ENCODE measurements around the gene NR6A1. TPM values are rescaled to one million over a fixed set of nuclear protein-coding genes. Genes with fewer than 3 reads are reported as not detected.

Gene NR6A1
- total RNA-seq, 1 experiment from 2014 or later: 164 TPM

GRCh38 chr9:124514125-124514524 is 257.0 kb downstream of the NR6A1 start:
- Mint-ChIP-seq H3K36me3 (peaks cover 8% of the 10 kb centered on the region), H3K4me1 (peaks cover 18% of the 10 kb centered on the region), H3K27ac (no peak overlapping the region), H3K9me3 (no peaks in the 10 kb centered on the region), H3K4me3 (no peak overlapping the region), H3K27me3 (ENCODE audit: low read depth) (no peaks in the 10 kb centered on the region)
- no peak for DNase-seq (ENCODE audit: low spot score)
- POLR2A ChIA-PET: no interaction called here
- TF ChIP-seq ZNF138 (CRISPR knock-in tag; conservative IDR thresholded peaks at IDR 0.05) (no peak), TEAD1 (CRISPR knock-in tag; IDR thresholded peaks at IDR 0.05) (no peak), GTF2I (CRISPR knock-in tag; conservative IDR thresholded peaks at IDR 0.05) (no peak), ZNF416 (CRISPR knock-in tag; IDR thresholded peaks at IDR 0.05) (no peak), ZNF263 (CRISPR knock-in tag; IDR thresholded peaks at IDR 0.05; ENCODE audit: low read depth) (no peak), ZNF396 (CRISPR knock-in tag; IDR thresholded peaks at IDR 0.05; ENCODE audit: borderline replicate concordance) (no peak), ZNF423 (CRISPR knock-in tag; IDR thresholded peaks at IDR 0.05) (no peak), ZNF121 (CRISPR knock-in tag; IDR thresholded peaks at IDR 0.05) (no peak), ATF1 (CRISPR knock-in tag; IDR thresholded peaks at IDR 0.05) (no peak), JUN (CRISPR knock-in tag; IDR thresholded peaks at IDR 0.05) (no peak), OVOL2 (CRISPR knock-in tag; IDR thresholded peaks at IDR 0.05; ENCODE audit: borderline replicate concordance) (no peak), TP53 (CRISPR knock-in tag; IDR thresholded peaks at IDR 0.05) (no peak), ZNF219 (CRISPR knock-in tag; IDR thresholded peaks at IDR 0.05; ENCODE audit: borderline replicate concordance) (no peak), SP1 (CRISPR knock-in tag; conservative IDR thresholded peaks at IDR 0.05) (no peak)
- TF ChIP-seq, protein P1, sequence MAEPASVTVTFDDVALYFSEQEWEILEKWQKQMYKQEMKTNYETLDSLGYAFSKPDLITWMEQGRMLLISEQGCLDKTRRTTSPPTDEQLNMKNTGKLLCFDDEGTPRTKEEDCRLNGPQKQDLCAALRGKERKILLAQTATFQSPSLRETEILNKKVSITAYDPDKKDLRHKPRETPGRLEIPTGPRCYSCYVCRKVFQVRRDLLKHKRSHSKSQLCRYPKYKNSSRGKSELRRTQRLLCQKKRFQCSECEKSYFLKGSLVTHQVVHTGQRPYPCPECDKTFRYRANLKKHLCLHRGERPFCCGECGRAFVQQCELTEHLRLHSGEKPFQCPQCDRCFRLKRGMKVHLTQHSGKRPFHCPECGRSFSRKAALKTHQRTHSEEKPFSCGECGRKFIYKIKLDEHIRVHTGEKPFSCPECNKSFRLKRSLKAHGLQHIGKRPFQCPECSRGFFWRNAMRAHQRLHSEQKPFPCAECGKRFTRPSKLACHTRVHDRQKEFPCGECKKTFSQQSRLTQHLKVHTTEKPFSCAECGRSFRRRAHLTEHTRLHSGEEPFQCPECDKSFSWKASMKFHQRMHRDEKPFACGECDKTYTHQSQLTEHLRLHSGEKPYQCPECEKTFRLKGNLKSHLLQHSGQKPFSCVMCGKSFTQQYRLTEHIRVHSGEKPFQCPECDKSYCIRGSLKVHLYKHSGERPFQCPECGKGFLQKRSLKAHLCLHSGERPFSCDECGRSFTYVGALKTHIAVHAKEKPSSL (CRISPR knock-in tag; conservative IDR thresholded peaks at IDR 0.05): no peak
- TF ChIP-seq, protein P2, sequence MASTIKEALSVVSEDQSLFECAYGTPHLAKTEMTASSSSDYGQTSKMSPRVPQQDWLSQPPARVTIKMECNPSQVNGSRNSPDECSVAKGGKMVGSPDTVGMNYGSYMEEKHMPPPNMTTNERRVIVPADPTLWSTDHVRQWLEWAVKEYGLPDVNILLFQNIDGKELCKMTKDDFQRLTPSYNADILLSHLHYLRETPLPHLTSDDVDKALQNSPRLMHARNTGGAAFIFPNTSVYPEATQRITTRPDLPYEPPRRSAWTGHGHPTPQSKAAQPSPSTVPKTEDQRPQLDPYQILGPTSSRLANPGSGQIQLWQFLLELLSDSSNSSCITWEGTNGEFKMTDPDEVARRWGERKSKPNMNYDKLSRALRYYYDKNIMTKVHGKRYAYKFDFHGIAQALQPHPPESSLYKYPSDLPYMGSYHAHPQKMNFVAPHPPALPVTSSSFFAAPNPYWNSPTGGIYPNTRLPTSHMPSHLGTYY (CRISPR knock-in tag; IDR thresholded peaks at IDR 0.05): no peak
- ATAC-seq: no peak
- CTCF ChIA-PET: interaction anchor here (0.5 to 5.6 kb wide), 2 partner anchors 22 to 78 kb away, joined by 3 to 37 read pairs; no protein-coding TSS in a partner anchor

DNA sequence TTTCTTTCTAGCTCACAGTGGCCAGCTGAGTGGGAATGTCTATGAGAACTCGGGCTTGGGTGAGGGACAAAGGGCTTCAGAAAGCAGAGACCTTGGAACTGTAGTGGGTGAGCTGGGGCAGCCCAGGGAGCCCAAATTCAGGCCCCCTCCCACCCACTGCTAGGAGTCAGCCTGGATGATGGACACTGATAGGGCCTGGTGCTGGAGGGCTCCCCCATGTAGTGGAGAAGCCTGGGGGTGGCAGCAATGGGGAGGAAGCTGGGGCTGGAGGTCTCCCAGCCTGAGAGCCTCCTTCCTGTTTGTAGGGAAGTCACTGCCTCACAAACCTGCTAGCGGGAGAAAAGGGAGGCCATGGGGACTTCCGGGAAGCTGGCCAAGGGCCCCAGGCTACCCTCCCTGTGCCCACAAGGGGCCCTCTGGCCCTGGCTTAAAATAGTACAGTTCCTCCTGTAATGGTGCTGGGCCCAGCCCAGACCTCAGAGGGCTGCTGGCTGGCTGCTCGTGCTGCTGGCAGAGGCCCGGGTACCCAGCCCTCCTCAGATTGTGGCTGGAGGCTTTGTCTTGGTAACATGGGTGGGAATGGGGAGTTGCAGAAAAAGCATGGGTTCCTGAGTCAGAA is 257.6 kb downstream of the NR6A1 start:
- TF ChIP-seq SMAD3 (CRISPR knock-in tag; IDR thresholded peaks at IDR 0.05; ENCODE audit: borderline replicate concordance): no peak
- TF ChIP-seq EMX1 (CRISPR knock-in tag; IDR thresholded peaks at IDR 0.05): no peak
- TF ChIP-seq, protein P3, sequence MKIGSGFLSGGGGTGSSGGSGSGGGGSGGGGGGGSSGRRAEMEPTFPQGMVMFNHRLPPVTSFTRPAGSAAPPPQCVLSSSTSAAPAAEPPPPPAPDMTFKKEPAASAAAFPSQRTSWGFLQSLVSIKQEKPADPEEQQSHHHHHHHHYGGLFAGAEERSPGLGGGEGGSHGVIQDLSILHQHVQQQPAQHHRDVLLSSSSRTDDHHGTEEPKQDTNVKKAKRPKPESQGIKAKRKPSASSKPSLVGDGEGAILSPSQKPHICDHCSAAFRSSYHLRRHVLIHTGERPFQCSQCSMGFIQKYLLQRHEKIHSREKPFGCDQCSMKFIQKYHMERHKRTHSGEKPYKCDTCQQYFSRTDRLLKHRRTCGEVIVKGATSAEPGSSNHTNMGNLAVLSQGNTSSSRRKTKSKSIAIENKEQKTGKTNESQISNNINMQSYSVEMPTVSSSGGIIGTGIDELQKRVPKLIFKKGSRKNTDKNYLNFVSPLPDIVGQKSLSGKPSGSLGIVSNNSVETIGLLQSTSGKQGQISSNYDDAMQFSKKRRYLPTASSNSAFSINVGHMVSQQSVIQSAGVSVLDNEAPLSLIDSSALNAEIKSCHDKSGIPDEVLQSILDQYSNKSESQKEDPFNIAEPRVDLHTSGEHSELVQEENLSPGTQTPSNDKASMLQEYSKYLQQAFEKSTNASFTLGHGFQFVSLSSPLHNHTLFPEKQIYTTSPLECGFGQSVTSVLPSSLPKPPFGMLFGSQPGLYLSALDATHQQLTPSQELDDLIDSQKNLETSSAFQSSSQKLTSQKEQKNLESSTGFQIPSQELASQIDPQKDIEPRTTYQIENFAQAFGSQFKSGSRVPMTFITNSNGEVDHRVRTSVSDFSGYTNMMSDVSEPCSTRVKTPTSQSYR (CRISPR knock-in tag; IDR thresholded peaks at IDR 0.05): no peak
- no peak for TF ChIP-seq MLX (CRISPR knock-in tag; IDR thresholded peaks at IDR 0.05)
- TF ChIP-seq ZNF121 (CRISPR knock-in tag; IDR thresholded peaks at IDR 0.05): no peak
- TF ChIP-seq OVOL2 (CRISPR knock-in tag; IDR thresholded peaks at IDR 0.05; ENCODE audit: borderline replicate concordance): no peak
- no peak for TF ChIP-seq CDX4 (CRISPR knock-in tag; IDR thresholded peaks at IDR 0.05; ENCODE audit: borderline replicate concordance)
- TF ChIP-seq, protein P4, sequence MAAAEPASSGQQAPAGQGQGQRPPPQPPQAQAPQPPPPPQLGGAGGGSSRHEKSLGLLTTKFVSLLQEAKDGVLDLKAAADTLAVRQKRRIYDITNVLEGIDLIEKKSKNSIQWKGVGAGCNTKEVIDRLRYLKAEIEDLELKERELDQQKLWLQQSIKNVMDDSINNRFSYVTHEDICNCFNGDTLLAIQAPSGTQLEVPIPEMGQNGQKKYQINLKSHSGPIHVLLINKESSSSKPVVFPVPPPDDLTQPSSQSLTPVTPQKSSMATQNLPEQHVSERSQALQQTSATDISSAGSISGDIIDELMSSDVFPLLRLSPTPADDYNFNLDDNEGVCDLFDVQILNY (CRISPR knock-in tag; IDR thresholded peaks at IDR 0.05): no peak
- no peak for TF ChIP-seq FOXP1 (CRISPR knock-in tag; IDR thresholded peaks at IDR 0.05; ENCODE audit: borderline replicate concordance)
- TF ChIP-seq NR1H2 (CRISPR knock-in tag; IDR thresholded peaks at IDR 0.05): no peak
- no peak for TF ChIP-seq GRHL2 (CRISPR knock-in tag; IDR thresholded peaks at IDR 0.05; ENCODE audit: insufficient replicate concordance, severe bottlenecking)
- Mint-ChIP-seq H3K36me3 (peaks cover 7% of the 10 kb centered on the region; the same call in 1 of the 2 replicates), H3K27ac (no peak overlapping the region), H3K4me3 (no peak overlapping the region), H3K4me1 (peaks cover 18% of the 10 kb centered on the region), H3K27me3 (ENCODE audit: low read depth) (no peaks in the 10 kb centered on the region), H3K9me3 (no peaks in the 10 kb centered on the region)
- ChIA-PET CTCF (interaction anchor here (0.5 to 5.6 kb wide), 2 partner anchors 23 to 77 kb away, joined by 3 to 37 read pairs; no protein-coding TSS in a partner anchor), POLR2A (no interaction called here)
- DNase-seq (ENCODE audit: low spot score): no peak
- 0 out of 2 replicates have a peak, but pooled peaks have one; percentile 6 for ATAC-seq

Measured in WTC11 (cell line).